Measurements from ENCODE around the gene NXPE4. TPM values are rescaled to one million over a fixed set of nuclear protein-coding genes. Genes with fewer than 3 reads are reported as not detected.

The NXPE4 gene
- total RNA-seq, 4 donors from 2014 or later = 0.80 TPM; not detected in 3

DNA sequence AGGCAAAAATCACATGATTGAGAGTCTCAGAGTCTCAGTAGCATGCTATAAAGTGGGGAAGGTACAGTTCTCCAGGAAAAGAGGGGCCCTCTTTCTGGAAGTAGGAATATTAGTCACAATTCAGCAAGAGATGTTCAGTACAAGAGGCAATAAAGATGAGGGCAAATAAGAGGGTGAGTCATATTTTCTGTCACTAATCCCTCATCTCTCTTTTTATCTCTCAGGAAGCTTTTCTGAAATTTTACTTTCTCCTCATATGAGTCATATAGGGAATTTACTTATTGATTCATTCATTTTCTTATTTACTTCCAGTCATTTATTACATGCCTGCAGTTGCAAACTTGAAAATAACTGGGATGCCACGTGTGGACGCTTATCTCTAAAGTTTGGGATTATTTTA, 32.5 kb downstream of the NXPE4 start:
- DNase-seq (no peak), ATAC-seq (no peak)
- Histone ChIP-seq H3K4me3 (no peak overlapping the region), H3K27me3 (no peaks in the 10 kb centered on the region), H3K4me1 (no peaks in the 10 kb centered on the region), H3K36me3 (no peaks in the 10 kb centered on the region), H3K27ac (no peak overlapping the region), H3K9me3 (no peaks in the 10 kb centered on the region)
- in situ Hi-C loops (cut with MboI; ENCODE audit: low sequenced_read_pairs in 4 of 4) (no loop called here), intact Hi-C loops (cut with DNase I; ENCODE audit: low total_unique reads) (no loop called here)
- no peak for TF ChIP-seq POLR2A (IDR thresholded peaks at IDR 0.05)
- TF ChIP-seq, protein P1, sequence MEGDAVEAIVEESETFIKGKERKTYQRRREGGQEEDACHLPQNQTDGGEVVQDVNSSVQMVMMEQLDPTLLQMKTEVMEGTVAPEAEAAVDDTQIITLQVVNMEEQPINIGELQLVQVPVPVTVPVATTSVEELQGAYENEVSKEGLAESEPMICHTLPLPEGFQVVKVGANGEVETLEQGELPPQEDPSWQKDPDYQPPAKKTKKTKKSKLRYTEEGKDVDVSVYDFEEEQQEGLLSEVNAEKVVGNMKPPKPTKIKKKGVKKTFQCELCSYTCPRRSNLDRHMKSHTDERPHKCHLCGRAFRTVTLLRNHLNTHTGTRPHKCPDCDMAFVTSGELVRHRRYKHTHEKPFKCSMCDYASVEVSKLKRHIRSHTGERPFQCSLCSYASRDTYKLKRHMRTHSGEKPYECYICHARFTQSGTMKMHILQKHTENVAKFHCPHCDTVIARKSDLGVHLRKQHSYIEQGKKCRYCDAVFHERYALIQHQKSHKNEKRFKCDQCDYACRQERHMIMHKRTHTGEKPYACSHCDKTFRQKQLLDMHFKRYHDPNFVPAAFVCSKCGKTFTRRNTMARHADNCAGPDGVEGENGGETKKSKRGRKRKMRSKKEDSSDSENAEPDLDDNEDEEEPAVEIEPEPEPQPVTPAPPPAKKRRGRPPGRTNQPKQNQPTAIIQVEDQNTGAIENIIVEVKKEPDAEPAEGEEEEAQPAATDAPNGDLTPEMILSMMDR (IDR thresholded peaks at IDR 0.05 in 4 of 5, conservative IDR thresholded peaks at IDR 0.05 in 1 of 5) = no peak

- no peaks in the 10 kb centered on the region for H3K4me1 ChIP-seq
- H3K27ac ChIP-seq = no peak overlapping the region
- no peak overlapping the region for H3K4me3 ChIP-seq
- intact Hi-C loops (cut with DNase I; ENCODE audit: low total_unique reads) (no loop called here), in situ Hi-C loops (cut with MboI; ENCODE audit: low sequenced_read_pairs in 4 of 4) (no loop called here)
- H3K9me3 ChIP-seq = no peaks in the 10 kb centered on the region
- H3K27me3 ChIP-seq = no peaks in the 10 kb centered on the region
- ATAC-seq (no peak), DNase-seq (no peak)
- no peak for TF ChIP-seq POLR2A (IDR thresholded peaks at IDR 0.05)
- TF ChIP-seq, protein P1 (IDR thresholded peaks at IDR 0.05 in 4 of 5, conservative IDR thresholded peaks at IDR 0.05 in 1 of 5) = no peak
- no peaks in the 10 kb centered on the region for H3K36me3 ChIP-seq
These were observed 33.2 kb downstream of the NXPE4 start for GRCh38 chr11:114562166-114562916.

DNA sequence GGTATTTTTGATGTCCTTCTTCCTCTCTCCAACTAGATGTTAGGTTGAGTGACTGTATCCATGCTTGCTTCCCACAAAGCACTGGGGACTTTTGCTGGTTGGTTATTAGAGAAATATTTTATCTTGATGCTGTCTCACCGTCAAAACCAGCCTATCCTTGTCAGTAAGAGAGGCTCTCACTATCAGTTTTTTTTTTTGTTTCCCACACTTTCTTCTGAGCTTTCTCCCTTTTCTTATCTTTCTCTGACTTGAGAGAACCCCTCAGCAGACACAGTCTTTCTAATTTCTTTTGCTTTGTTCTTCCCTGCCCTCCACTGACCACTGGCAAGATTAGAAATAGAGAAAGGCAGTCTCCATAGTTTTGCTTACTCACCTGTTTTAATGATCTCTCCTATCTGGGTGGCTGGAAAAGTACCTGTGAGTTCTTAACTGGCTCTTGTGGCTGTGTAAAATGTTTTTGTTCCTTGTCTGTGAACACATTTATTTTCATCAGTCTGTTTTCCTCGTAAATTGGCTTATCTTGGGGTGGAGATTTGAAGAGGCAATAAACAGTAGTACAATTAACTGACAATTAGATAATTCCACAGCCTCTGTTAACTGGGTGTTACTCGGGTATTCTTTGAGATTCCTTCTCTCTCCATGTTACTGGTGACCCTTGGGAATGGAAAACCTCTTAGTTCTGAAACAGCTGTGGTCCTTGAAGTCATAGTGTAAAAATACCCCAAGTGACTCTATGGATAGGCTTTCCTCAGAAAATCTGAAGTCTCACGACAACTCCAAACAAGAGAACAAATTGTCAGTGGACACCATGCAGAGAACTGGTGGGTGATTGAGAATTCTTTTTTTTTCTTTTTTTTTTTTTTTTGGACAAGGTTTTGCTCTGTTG, 35.9 kb downstream of the NXPE4 start, which contains the start of gene NXPE1:
NXPE1 (minus strand) TSS at position 457 of the 886 bp plus-strand sequence. CDS start 8,680 bp downstream, outside the sequence.
- Histone ChIP-seq H3K27ac (no peak within 1 kb of the TSS), H3K9me3 (no peaks in the 10 kb centered on the region), H3K4me3 (no peak within 1 kb of the TSS), H3K36me3 (no peaks in the 10 kb centered on the region), H3K27me3 (no peaks in the 10 kb centered on the region), H3K4me1 (no peaks in the 10 kb centered on the region)
- in situ Hi-C loops (cut with MboI; ENCODE audit: low sequenced_read_pairs in 4 of 4) (no loop called here), intact Hi-C loops (cut with DNase I; ENCODE audit: low total_unique reads) (no loop called here)
- DNase-seq = no peak
- no peak for TF ChIP-seq POLR2A (IDR thresholded peaks at IDR 0.05)
- TF ChIP-seq, protein P1 (IDR thresholded peaks at IDR 0.05 in 4 of 5, conservative IDR thresholded peaks at IDR 0.05 in 1 of 5) = no peak
- ATAC-seq = no peak

GRCh38 chr11:114556135-114556534, 39.5 kb downstream of the NXPE4 start:
- Histone ChIP-seq H3K4me1 (no peaks in the 10 kb centered on the region), H3K36me3 (no peaks in the 10 kb centered on the region), H3K27ac (no peak overlapping the region), H3K27me3 (no peaks in the 10 kb centered on the region), H3K9me3 (no peaks in the 10 kb centered on the region), H3K4me3 (no peak overlapping the region)
- ATAC-seq (no peak), DNase-seq (no peak)
- intact Hi-C loops (cut with DNase I; ENCODE audit: low total_unique reads) (no loop called here), in situ Hi-C loops (cut with MboI; ENCODE audit: low sequenced_read_pairs in 4 of 4) (no loop called here)
- TF ChIP-seq, protein P1 (IDR thresholded peaks at IDR 0.05 in 4 of 5, conservative IDR thresholded peaks at IDR 0.05 in 1 of 5) = no peak
- no peak for TF ChIP-seq POLR2A (IDR thresholded peaks at IDR 0.05)

Data from gastrocnemius medialis (tissue), 4 donors.